ENCODE data around the gene KRTAP21-3. TPM values are rescaled to one million over a fixed set of nuclear protein-coding genes. Genes with fewer than 3 reads are reported as not detected.

Gene KRTAP21-3
- total and polyA plus RNA-seq, 2 experiments from 2014 or later: not detected

GRCh38 chr21:30680586-30680985, 38.0 kb downstream of the KRTAP21-3 start:
- H3K27me3 Mint-ChIP-seq (ENCODE audit: insufficient read depth, low read depth, poor library complexity): no peaks in the 10 kb centered on the region
- Histone ChIP-seq H3K36me3 (ENCODE audit: insufficient read depth) (no peaks in the 10 kb centered on the region), H3K79me2 (replicated peaks; ENCODE audit: insufficient read depth) (no peaks in the 10 kb centered on the region), H2AFZ (no peak overlapping the region), H3K27me3 (ENCODE audit: insufficient read depth) (no peaks in the 10 kb centered on the region), H3K4me3 (no peak overlapping the region), H3K4me1 (ENCODE audit: insufficient read depth) (no peaks in the 10 kb centered on the region), H3F3A (replicated peaks; ENCODE audit: low read depth) (no peaks in the 10 kb centered on the region), H3K27ac (ENCODE audit: low read depth) (no peak overlapping the region), H3K9me2 (ENCODE audit: insufficient read depth) (no peaks in the 10 kb centered on the region), H4K20me1 (replicated peaks; ENCODE audit: insufficient read depth) (no peaks in the 10 kb centered on the region), H3K4me2 (no peak overlapping the region)
- H3K4me1 Mint-ChIP-seq: no peaks in the 10 kb centered on the region
- no peak overlapping the region for H3K4me3 Mint-ChIP-seq
- no peaks in the 10 kb centered on the region for H3K9me3 Mint-ChIP-seq
- no peak for TF ChIP-seq REST (IDR thresholded peaks at IDR 0.05; ENCODE audit: unreplicated experiment)
- no peak for TF ChIP-seq ZNF462 (CRISPR knock-in tag; IDR thresholded peaks at IDR 0.05)
- no peak for TF ChIP-seq CTCF (conservative IDR thresholded peaks at IDR 0.05; ENCODE audit: low read depth in 2 of 2)
- TF ChIP-seq EZH2 (IDR thresholded peaks at IDR 0.05; ENCODE audit: low read depth, unreplicated experiment): no peak
- no peak for TF ChIP-seq NANOG (IDR thresholded peaks at IDR 0.05; ENCODE audit: borderline replicate concordance)
- no peak for TF ChIP-seq ZNF114 (CRISPR knock-in tag; IDR thresholded peaks at IDR 0.05)
- TF ChIP-seq STAT1 (IDR thresholded peaks at IDR 0.05; ENCODE audit: unreplicated experiment): no peak
- TF ChIP-seq ETS1 (IDR thresholded peaks at IDR 0.05): no peak
- TF ChIP-seq POLR2AphosphoS5 (IDR thresholded peaks at IDR 0.05; ENCODE audit: low read depth): no peak
- no peak for TF ChIP-seq EZH2phosphoT487 (IDR thresholded peaks at IDR 0.05; ENCODE audit: unreplicated experiment)
- TF ChIP-seq JUNB (IDR thresholded peaks at IDR 0.05; ENCODE audit: unreplicated experiment): no peak
- TF ChIP-seq CREB1 (CRISPR knock-in tag; IDR thresholded peaks at IDR 0.05; ENCODE audit: low read depth): no peak
- no peak for TF ChIP-seq ZNF331 (CRISPR knock-in tag; IDR thresholded peaks at IDR 0.05; ENCODE audit: low read depth)
- no peak overlapping the region for H3K27ac Mint-ChIP-seq
- H3K36me3 Mint-ChIP-seq (ENCODE audit: low read depth): no peaks in the 10 kb centered on the region
- ATAC-seq: no peak
- DNase-seq (ENCODE audit: low spot score): no peak
